Common myeloid progenitor, CD34-positive (primary cell): ENCODE results near the gene CFAP73.

ENCODE experiments used
- CTCF ChIA-PET: fragments of 350-600 bp; sonication (Branson Sonifier 250); formaldehyde crosslinking; loops from one replicate; lab custom pipeline; 2021; ENCODE audit warnings: antibody characterized with exemption; lab: Charles Lee
- POLR2A ChIA-PET: fragments of 350-600 bp; sonication (Branson Sonifier 250); formaldehyde crosslinking; loops from one replicate; lab custom pipeline; 2021; ENCODE audit warnings: antibody characterized with exemption; lab: Charles Lee
- DNase-seq, 3 donors: peaks; one replicate each; pipeline versions ENCODE4 v3.0.0 to v3.0.0-alpha.2; 2013
- H3K27ac ChIP-seq, 2 experiments: 1 replicate in 1 of 2; 2 replicates in 1 of 2; pipeline ENCODE4 v1.7.0; 2013; ENCODE audit warnings: inconsistent platforms in 2 of 2, low read length in 2 of 2, mild to moderate bottlenecking in 2 of 2, low read depth in 1 of 2, moderate library complexity in 1 of 2; ENCODE audit not compliant: severe bottlenecking in 2 of 2, insufficient read depth in 1 of 2, poor library complexity in 1 of 2
- H3K27me3 ChIP-seq, 5 experiments: replicated peaks in 2 of 5; 1 replicate in 3 of 5; 2 replicates in 2 of 5; pipeline versions ENCODE4 v1.6.1 to v1.7.0; 2013; ENCODE audit warnings: low read length in 4 of 5, mild to moderate bottlenecking in 2 of 5, moderate library complexity in 2 of 5, inconsistent platforms in 1 of 5; ENCODE audit not compliant: insufficient read depth in 5 of 5, control insufficient read depth in 4 of 5
- H3K36me3 ChIP-seq, 4 experiments: 1 replicate in 2 of 4; 2 replicates in 2 of 4; pipeline versions ENCODE4 v1.6.1 to v1.7.0; 2013; ENCODE audit warnings: low read length in 3 of 4, control low read depth in 1 of 4, mild to moderate bottlenecking in 1 of 4; ENCODE audit not compliant: control insufficient read depth in 4 of 4, insufficient read depth in 4 of 4
- H3K4me1 ChIP-seq, 4 experiments: 1 replicate in 3 of 4; 2 replicates in 1 of 4; pipeline versions ENCODE4 v1.6.1 to v1.7.1; 2013; ENCODE audit warnings: low read length in 3 of 4, mild to moderate bottlenecking in 3 of 4, control low read depth in 1 of 4, inconsistent platforms in 1 of 4, moderate library complexity in 1 of 4; ENCODE audit not compliant: control insufficient read depth in 4 of 4, insufficient read depth in 4 of 4; ENCODE audit errors: control extremely low read depth in 1 of 4
- H3K4me3 ChIP-seq, 7 experiments: 1 replicate in 4 of 7; 2 replicates in 3 of 7; pipeline versions ENCODE4 v1.5.1 to v1.7.0; 2013; ENCODE audit warnings: mild to moderate bottlenecking in 7 of 7, low read length in 6 of 7, moderate library complexity in 6 of 7, inconsistent platforms in 2 of 7, low read depth in 2 of 7, control low read depth in 1 of 7; ENCODE audit not compliant: insufficient read depth in 4 of 7, control insufficient read depth in 1 of 7; ENCODE audit errors: extremely low read depth in 1 of 7
- H3K9me3 ChIP-seq, 5 experiments: 1 replicate in 4 of 5; 2 replicates in 1 of 5; pipeline versions ENCODE4 v1.6.1 to v1.7.1; 2013; ENCODE audit warnings: low read length in 4 of 5, mild to moderate bottlenecking in 2 of 5, inconsistent platforms in 1 of 5, low read depth in 1 of 5, moderate library complexity in 1 of 5; ENCODE audit not compliant: control insufficient read depth in 4 of 5, insufficient read depth in 2 of 5; ENCODE audit errors: control extremely low read depth in 1 of 5
- WGBS: methylation state at CpG from one replicate; pipeline ENCODE4 v1.1.5; 2013; ENCODE audit not compliant: insufficient coverage; 5-methylcytosine and 5-hydroxymethylcytosine counted together

The CFAP73 gene

DNA sequence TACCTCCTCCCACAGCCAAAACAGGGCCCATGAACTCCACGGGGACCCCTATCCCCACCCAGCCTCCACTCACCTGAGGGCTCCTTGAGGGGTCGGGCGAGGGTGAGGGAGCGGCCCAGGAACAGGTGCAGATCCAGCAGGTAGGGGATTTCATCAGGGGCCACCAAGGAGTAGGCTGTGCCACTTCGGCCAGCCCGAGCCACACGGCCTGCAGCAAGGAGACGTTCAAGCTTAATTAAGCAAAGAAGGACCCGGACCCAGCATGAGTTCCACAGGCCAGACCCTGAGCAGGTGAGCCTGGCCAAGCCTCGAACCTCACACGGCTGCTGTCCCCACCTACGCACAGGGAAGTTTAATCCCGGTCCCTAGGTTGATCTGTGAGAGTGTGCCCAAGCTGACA lies 20.2 kb downstream of the CFAP73 start:
- H3K4me1 ChIP-seq, result no peaks in the 10 kb centered on the region
- no peak overlapping the region for H3K27ac ChIP-seq
- 90% methylated on average over 12 of the region's 13 CpGs for WGBS
- DNase-seq, result no peak
- ChIA-PET POLR2A (no interaction called here), CTCF (interaction anchor here (1.2 to 2.3 kb wide), 2 partner anchors 10 to 14 kb away, joined by 3 to 7 read pairs; no protein-coding TSS in a partner anchor)
- H3K27me3 ChIP-seq, result no peaks in the 10 kb centered on the region
- peaks cover 37 to 95% (median 77%) of the 10 kb centered on the region in 4 experiments for H3K36me3 ChIP-seq
- H3K4me3 ChIP-seq, result no peak overlapping the region
- no peaks in the 10 kb centered on the region for H3K9me3 ChIP-seq

DNA sequence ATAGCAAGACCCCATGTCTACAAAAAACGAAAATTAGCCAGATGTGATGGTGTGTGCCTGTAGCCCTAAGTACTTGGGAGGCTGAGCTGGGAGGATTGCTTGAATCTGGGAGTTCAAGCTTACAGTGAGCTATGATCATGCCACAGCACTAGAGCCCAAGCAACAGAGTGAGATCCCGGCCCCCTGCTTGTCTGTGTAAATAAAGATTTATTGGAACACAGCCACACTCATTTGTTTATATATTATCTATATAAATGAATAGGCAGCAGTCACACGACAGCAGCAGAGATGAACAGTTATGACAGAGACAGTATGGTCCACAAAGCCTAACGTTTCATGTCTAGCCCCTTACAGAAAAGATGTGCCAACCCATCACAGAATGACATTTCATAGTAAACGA lies 20.9 kb downstream of the CFAP73 start:
- CTCF ChIA-PET, result interaction anchor here (1.1 to 7.0 kb wide), 5 partner anchors 9 to 36 kb away, joined by 3 to 50 read pairs (median 7); partner anchors contain the start of gene RASAL1
- Histone ChIP-seq H3K4me1 (no peaks in the 10 kb centered on the region), H3K4me3 (no peak overlapping the region), H3K27ac (no peak overlapping the region), H3K9me3 (no peaks in the 10 kb centered on the region), H3K36me3 (peaks cover 33 to 93% (median 75%) of the 10 kb centered on the region in 4 experiments), H3K27me3 (no peaks in the 10 kb centered on the region)
- DNase-seq, result no peak
- POLR2A ChIA-PET, result no interaction called here
- 100% methylated on average over 2 of the region's 5 CpGs for WGBS

DNA sequence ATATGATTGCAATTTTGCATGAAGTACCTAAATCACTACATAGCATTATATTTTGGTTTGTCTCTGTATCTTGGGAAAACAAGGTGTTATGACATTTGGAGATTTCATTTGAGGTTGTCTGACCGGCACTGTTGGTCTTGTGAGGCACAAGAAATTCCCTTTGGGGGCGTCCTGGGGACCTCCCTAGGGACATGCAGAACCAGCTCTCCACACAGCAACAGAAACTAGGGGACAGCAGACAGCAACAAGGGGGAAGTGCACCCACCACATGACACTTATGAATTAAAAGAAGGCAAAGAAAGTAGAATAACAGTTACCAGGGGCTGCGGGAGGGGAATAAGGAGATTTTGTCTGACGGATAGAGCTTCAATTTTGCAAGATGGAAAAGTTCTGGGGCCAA lies 21.4 kb downstream of the CFAP73 start:
- Histone ChIP-seq H3K4me3 (no peak overlapping the region), H3K27me3 (no peaks in the 10 kb centered on the region), H3K9me3 (no peaks in the 10 kb centered on the region), H3K27ac (no peak overlapping the region), H3K36me3 (peaks cover 33 to 89% (median 73%) of the 10 kb centered on the region in 4 experiments), H3K4me1 (no peaks in the 10 kb centered on the region)
- no peak for DNase-seq
- WGBS, result 100% methylated on average over 3 of the region's 4 CpGs
- CTCF ChIA-PET, result interaction anchor here (1.1 to 8.5 kb wide), 6 partner anchors 9 to 36 kb away, joined by 3 to 97 read pairs (median 21); partner anchors contain the start of genes CFAP73 and RASAL1
- POLR2A ChIA-PET, result no interaction called here

GRCh38 chr12:113171543-113171942 lies 22.0 kb downstream of the CFAP73 start:
- POLR2A ChIA-PET, result no interaction called here
- 89% methylated on average over 3 of the region's 9 CpGs for WGBS

DNA sequence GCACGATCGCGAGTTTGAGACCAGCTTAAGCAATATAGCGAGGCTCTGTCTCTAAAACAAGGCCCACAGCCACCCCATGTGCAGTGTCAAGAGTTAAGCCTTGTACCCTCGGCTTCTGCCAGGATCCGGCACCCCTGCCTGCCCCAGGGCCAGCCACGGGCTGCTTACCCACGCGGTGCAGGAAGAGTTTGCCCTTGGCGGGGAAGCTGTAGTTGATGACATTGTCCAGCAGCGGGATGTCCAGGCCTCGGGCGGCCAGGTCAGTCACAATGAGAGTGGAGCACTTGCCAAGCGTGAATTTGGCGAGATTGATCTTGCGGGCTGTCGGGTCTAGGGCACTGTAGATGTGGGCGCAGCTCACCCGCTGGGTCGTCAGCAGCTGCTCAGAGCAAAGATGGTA lies 22.7 kb downstream of the CFAP73 start:
- Histone ChIP-seq H3K4me3 (no peak overlapping the region), H3K27me3 (no peaks in the 10 kb centered on the region), H3K36me3 (peaks cover 33 to 88% (median 76%) of the 10 kb centered on the region in 4 experiments), H3K27ac (no peak overlapping the region), H3K4me1 (no peaks in the 10 kb centered on the region), H3K9me3 (peaks cover 0 to 3% (median 2%) of the 10 kb centered on the region in 5 experiments)
- ChIA-PET CTCF (interaction anchor here (1.2 to 8.5 kb wide), 8 partner anchors 8 to 179 kb away, joined by 4 to 97 read pairs (median 28); partner anchors contain the start of genes CFAP73 and RASAL1), POLR2A (no interaction called here)
- WGBS, result 95% methylated on average over 20 of the region's 20 CpGs
- no peak for DNase-seq

More at GRCh38 chr12:113171543-113171942, 22.0 kb downstream of the CFAP73 start:
- no peak for DNase-seq
- no peaks in the 10 kb centered on the region for H3K27me3 ChIP-seq
- CTCF ChIA-PET, result interaction anchor here (1.1 to 8.5 kb wide), 8 partner anchors 8 to 179 kb away, joined by 4 to 97 read pairs (median 28); partner anchors contain the start of genes CFAP73 and RASAL1
- peaks cover 33 to 88% (median 74%) of the 10 kb centered on the region in 4 experiments for H3K36me3 ChIP-seq
- H3K27ac ChIP-seq, result no peak overlapping the region
- H3K4me3 ChIP-seq, result no peak overlapping the region
- H3K4me1 ChIP-seq, result no peaks in the 10 kb centered on the region
- no peaks in the 10 kb centered on the region for H3K9me3 ChIP-seq

GRCh38 chr12:113173081-113173698 lies 23.7 kb downstream of the CFAP73 start:
- H3K4me1 ChIP-seq, result no peaks in the 10 kb centered on the region
- ChIA-PET POLR2A (interaction anchor here (0.7 kb wide), 1 partner anchor 10 kb away, joined by 3 read pairs; no protein-coding TSS in a partner anchor), CTCF (interaction anchor here (1.1 to 8.5 kb wide), 14 partner anchors 9 to 196 kb away, joined by 3 to 97 read pairs (median 15); partner anchors contain the start of genes CFAP73, DDX54, RASAL1 and RITA1)
- H3K27me3 ChIP-seq, result no peaks in the 10 kb centered on the region
- no peak overlapping the region for H3K4me3 ChIP-seq
- WGBS, result 100% methylated on average over 2 of the region's 7 CpGs
- peaks cover 36 to 88% (median 77%) of the 10 kb centered on the region in 4 experiments for H3K36me3 ChIP-seq
- DNase-seq, result no peak
- H3K9me3 ChIP-seq, result peaks cover 0 to 9% (median 6%) of the 10 kb centered on the region in 5 experiments
- no peak overlapping the region for H3K27ac ChIP-seq
